Hematopoietic multipotent progenitor cell treated with erythropoietin and hydrocortisone succinate and interleukin-3 and kit ligand, for 17 days (in vitro differentiated cells): ENCODE measurements around the gene PHF21B.
"Not testable (repeated sequence)": the region's sequence is repeated elsewhere in the genome, so short reads cannot be mapped to it uniquely, and the experiment has no call there.

Source experiments
- DNase-seq: peaks from one replicate; pipeline ENCODE4 v3.0.0-alpha.2; 2015; ENCODE audit warnings: low spot score

The PHF21B gene

DNA sequence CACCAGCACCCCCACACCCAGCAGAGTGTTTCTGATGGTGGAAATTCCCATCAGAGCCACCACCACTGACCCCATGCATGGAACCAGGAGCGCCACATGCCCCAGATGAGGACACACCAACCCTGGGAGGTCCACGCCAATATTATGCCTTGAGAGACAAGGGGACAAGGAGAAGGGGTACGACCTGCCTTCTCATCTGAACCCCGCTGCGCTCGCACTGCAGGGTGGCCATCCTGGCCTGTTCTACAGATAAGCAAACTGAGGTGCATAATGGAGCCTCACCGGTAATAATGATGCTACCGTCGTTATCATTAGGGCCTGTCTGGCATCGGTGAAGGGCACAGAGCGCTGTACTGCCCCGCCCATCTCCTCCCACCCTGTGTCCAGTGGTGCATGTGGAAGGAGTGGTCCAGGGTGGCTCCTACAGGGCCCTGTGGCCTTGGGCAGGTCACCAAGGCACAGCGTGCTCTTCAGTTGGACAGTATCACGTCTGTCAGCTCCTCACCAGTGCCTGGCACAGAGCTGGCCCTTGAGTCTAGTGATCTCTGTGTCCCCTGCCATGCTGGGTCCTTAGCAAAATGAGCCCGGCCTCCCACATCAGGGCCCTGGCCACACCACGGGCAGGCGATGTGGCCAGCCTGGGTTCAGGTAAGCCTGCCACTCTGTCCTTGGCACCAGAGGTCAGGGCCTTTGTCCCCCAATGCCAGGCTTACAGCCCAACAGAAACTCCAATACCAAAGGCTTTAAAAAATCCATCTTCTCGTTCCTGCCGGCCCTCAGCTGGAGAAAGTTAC lies 92.2 kb downstream of the PHF21B start:
- DNase-seq: no peak

DNA sequence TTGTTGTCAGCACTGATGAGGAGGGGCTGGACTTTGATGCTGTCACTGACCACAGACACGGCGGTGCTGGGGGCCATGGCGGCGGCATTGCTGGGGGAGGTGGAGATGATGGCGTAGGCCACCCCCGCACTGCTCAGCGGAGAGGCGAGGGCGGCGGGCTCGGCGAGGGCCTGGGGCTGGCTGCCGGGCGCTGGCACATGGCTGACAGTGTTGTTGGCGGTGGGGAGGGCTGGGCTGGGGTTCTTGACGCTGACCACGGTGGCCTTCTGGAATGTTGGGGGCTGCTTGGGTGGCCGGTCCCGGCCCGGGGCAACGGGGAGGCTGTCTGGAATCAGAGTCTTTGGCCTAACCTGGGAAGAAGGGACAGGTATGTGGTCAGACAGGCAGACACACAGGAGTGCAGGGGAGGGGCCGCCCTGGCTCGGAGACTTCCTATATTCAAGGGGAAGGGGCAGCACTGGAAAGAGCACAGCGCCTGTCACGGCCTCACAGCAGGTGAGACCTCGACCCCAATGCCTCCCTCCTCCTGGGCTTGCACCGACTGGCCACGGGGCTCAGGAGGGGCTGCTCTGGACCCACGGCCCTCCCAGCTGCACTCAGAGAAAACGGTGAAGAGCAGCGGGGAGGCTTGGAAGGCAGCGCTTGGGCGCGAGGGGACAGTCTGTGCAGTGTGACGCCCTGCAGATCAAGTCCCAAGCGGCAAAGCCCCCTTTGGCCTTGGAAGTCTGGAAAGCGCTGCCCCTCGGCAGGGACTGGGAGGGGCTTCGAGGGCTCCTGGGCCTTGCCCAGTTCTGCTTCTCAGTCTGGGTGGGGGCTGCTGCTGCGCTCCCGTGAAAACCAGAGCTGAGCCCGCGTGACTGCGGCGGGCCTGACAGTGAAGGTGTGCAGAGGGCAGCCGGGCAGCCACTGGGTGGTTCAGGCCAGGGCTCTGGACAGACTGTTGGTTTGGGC lies 93.2 kb downstream of the PHF21B start:
- no peak for DNase-seq

DNA sequence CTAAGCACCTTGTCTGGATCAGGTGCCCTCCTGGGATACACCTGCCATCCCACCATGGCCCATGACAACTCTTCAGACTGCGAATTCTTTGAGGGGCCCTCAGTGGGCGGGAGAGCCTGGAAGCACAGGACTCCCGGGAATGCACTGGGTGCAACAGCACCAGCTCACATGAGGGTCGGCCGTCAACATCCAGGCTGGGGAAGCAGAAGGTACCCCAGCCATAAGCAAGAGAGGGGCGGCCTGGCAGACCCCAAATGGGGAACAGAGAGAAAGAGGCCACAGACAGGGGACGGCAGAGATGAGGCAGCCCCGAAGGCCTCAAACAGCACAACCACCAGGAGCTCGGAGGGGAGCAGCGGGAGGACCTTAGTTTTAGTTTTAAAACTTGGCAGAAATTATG lies 94.4 kb downstream of the PHF21B start:
- no peak for DNase-seq

DNA sequence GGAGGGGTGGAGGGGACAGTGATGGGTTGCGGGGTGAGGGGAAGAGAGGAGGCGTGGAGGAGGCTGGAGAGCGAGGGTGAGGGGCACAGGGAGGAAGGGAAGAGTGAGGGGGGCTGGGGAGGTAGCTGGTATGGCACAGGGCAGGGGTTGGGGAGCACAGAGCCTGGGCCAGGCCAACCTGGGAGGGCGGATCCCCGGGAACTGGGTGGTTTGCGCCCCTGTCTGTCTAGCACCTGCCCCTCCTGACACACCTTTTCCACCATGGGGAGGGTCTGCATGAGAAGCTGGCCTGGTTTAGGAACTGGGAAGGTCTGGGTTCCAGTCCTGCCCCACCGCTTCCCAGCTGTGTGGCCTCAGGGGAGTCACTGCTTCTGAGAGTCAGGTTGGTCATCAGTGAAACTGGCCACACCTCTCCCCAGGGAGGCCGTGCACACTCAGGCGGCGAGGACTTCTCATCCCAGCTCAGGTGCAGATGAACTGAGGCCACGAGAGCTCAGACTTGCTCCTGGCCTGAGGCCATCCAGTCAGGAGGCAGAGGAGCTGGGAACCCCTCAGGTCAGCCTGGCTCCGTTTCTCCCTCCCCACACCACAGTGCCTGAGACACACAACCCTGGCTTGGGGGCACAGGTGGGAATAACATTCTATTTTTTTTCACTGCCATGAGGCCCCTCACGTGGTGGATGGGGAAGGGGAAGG lies 95.6 kb downstream of the PHF21B start:
- DNase-seq: no peak

DNA sequence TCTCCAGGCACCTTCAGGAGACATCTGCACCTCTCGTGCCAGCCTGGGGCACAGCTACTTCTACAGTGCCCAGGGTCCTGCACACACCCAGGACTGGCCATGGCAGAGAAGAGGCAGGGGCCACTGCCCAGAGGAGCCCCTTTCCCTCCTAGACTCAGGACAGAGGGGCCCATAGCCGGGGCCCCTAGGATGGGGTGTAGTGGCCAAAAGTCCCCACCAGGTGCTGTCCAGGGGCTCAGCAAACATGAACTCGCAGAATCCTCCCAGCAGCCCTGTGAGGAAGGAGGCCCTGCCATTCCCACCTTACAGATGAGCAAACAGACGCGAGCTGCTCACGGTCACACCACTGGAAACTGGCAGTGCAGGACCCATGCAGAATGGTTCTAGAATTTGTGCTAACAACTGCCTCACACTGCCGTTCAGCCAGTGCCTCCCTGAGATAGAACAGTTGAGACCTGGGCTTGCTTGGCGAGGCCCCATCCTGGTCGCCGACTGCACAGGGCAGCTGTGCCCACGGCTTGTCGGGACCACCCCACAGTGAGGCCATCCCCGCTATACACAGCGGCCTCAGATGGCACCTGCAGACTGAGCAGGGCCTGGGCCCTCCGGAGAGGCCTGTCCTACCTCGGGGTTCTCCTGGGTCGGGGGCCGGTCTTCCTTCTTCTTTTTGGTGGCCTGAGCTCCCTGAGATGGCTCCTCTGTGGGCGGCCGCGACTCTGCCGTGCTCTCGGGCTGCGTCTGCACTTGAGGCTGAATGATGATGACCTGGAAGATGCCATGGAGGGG lies 96.4 kb downstream of the PHF21B start:
- no peak for DNase-seq

DNA sequence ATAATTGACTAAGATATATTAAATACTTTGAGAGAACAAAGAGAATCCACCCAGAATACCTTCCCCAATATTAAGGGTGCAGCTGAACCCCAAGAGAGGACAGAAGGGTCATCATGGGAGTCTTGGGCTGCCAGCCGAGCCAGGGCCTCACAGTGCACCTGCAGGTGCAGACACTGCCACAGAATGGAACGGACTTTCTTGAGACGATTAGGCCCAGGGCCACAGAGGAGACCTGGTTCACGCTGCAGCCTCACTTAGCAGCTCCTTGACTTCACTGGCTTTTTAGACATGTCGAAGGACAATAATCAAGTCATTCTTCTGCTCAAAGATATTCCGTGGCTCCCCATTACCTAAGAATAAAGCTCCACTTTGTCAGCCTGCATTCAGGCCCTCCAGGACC lies 100.6 kb downstream of the PHF21B start:
- no peak for DNase-seq

DNA sequence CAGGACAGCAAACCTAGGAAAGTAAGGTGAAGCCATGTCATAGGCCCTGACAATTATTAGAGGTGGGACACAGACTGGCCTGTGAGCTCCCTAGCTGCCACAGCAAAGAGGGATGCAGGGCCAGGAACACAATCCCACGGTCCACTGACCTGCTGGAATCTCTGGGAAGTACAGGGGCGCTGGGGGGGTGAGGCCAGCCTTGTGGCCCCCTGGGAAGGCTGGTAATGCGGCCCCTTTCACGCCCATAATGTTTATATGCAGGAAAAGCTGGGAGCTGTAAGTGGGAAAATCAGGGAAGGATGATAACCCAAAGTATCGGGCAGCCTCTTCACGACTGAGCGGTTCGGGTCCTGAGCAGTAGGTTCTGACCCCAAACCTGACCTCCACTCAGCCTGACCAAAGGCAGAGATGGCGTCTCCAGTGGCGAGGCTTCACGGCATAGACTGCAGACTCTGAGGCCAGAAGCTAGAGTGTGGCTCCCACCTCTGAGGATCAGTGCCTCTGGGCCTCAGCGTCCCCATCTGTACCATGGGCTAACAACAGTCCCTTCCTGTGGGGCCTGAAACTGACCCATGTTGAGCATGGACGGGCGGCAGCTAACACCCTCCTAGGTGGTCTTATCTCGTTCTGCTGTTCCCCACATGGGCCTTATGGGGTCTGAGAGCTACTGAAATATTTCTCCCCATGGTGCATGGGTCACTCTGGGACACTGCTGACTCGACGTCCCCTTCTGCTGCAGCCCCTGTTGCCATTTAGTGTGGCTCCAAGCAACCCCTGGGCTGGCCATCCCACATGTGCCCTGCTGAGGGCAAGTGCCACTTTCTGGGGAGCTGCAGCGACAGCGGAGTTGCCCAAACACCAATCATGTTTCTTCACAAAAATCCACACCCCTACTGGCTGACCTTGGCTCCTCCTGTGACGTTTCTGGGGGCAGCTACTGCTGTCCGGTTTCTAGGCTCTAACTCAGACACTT lies 101.8 kb downstream of the PHF21B start:
- DNase-seq: no peak

DNA sequence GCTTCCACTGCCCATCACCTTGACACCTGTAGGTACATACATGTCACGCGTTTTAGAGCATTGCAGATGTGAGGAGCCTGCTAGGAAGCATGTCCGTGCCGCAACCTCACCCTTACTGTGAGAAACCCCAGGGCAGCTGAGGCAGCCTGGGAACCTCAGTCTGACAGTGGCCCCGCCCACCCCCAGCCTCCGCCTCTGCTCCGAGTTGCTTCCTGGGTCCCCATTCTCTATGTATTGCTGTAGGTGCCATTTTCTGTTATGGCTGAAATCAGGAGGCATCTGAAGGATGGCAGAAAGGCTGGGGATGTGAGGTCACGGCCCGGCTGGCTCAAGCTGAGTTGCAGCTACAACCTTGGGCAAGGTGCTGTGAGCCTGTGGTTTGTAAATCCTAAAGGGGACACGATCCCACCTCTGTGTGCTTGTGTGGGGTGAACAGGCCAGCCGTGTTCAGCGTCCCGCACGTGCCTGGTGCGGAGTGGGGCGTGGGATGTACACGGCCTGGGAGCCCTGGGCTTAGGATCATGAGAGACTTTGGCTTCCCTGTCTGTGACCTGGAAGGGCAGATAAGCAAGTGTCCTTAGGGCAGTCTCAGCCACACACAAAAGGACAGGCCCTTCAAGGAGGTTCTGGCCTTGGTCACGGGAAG lies 102.7 kb downstream of the PHF21B start:
- no peak for DNase-seq

DNA sequence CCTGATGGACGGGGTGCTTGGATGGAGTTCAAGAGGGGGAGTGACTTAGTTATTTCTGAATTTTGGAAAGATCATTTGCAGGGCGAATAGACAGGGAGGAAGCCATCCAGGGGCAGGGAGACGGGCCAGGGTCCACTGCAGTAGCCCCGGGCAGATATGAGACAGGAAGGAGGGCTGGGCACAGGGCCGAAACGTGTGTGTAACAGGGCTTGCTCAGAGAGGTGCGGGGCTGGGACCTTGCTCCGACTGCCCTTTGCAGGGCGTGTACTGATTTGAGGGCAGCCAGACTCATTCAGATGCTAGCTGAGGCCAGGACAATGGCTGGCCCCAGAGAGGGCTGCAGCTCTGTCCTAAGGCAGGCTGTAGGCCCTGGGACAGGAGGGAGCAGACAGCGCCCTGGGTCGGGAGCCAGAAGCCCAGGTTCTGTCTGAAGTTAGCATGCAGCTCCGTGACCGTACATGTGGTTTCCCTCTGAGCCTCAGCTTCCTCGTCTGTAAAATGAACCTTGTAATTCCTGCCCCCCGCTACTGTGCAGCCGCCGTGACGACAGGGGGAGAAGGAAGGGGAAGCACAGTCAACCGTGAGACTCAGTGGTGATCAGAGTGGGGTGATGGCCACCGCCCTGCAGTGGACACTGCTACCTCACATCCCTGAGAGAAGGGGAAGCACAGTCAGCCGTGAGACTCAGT lies 103.4 kb downstream of the PHF21B start:
- DNase-seq: no peak

DNA sequence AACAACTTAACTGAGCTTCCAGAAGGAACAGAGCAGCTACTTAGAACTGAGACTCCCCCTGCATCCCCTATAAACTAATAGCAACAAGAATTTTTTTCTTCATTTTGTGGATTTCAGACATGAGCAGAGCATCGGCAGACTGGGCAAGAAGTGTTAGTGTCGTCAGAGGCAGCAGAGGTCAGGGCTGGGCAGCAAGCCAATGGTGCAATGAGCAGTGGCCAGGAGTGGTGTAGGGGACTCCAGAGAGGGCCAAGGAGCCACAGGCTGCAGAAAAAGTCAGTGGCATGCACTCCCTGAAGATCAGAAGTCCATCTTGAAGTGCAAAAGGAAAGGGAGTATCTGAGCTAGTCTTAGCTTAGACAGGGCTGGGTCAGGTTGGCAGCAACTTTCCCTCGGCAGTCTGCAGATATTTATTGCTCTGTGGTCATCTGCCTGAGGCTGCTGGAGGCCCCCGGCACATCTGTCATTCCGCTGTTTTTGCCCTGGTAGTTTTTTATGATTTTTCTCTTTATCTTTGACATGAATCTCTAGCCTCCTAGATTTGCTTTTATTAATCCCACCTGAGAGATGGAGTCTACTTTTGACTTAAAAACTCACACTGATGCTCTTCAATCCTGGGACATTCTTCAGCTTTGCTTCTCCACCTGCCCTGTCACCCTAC lies 105.2 kb downstream of the PHF21B start:
- DNase-seq: not testable (repeated sequence)

DNA sequence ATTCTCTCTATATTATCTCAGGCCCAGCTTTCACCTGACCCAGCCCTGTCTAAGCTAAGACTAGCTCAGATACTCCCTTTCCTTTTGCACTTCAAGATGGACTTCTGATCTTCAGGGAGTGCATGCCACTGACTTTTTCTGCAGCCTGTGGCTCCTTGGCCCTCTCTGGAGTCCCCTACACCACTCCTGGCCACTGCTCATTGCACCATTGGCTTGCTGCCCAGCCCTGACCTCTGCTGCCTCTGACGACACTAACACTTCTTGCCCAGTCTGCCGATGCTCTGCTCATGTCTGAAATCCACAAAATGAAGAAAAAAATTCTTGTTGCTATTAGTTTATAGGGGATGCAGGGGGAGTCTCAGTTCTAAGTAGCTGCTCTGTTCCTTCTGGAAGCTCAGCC lies 106.6 kb downstream of the PHF21B start:
- not testable (repeated sequence) for DNase-seq

DNA sequence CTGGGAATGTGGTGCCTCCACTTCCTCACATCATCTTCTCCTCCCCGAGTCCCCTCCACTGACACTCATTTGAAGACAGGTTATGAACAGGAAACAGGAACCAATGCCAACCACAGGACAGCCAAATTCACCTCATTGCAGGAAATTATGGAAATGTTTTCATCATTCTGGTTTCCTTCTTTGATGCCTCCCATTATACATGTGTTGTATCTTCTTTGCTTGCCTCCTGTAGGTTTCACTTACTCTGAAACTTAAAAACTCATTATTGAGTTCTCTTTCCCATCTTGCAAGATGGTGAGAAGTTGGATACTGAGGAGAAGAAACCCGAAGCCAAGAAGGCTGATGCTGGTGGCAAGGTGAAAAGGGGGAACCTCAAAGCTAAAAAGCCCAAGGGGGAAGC lies 108.5 kb downstream of the PHF21B start:
- DNase-seq: no peak

DNA sequence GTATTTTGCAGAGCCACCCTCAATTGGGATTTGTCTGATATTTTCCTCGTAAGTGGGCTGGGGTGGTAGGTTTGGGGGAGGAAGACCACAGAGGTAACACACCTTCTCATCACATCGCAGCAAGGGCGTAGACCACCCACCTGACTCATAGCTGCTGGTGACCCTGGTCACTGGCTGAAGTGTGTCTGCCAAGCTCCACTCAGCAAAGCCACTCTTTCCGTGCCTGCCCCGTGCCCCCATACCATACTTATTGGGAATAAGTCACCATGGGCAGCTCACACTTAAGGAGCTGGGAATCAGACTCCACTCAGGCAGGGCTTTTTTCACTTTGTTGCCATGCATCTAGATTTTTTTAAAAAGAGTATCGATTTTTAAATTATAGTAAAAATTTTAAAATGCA lies 111.6 kb downstream of the PHF21B start:
- DNase-seq: no peak

DNA sequence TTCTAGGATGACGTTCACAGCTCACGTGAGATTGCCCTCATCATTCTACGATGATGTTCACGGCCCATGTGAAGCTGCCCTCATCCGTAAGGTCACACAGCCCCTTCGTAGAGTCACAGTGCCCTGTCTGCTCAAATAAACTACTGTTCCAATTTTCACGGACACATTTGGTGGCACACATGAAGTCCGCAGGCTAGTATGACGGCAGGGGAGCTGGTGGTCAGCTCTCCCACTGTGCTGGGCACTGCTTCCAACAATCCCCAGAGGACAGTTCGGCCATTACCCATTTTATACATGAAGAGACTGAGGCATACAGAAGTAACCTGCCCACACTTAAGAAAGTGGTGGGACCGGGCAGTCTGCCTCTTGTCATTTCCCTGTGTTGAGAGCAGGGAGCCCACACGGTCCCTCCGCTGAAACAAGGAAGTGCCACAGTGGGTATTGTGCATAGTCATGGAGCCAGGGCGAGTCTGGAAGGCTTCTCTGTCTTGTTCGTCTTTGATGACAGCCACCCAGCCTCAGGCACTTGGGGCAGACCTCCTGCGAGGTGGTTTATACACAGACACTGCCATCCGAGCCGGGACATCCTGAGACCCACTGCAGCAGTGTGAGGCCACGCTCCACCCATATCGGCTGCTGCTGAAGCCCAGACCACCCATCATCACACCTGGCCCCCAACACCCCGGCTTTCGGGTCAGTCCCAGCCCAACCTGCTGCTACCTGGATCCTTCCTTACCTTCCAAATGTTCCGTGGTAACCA lies 114.3 kb downstream of the PHF21B start:
- no peak for DNase-seq

DNA sequence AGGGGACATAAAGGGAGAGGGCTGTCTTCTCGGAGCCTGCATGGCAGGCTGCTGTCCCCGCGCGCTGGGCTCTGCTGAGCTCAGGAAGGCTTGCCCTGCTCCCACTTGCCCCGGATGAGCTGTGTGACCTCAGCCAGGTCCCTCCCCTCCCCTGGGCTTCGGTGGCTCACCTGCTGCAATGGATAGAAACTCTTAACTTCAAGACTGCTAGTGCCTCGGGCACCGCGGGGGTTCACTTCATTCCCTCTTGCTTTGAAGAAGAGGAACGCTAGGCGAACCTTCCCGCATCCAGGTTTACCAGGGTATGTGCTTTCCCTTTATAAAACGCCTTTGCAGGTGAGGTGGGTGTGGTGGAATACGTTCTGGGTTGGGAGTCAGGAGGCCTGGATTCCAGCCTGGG lies 115.0 kb downstream of the PHF21B start:
- no peak for DNase-seq

DNA sequence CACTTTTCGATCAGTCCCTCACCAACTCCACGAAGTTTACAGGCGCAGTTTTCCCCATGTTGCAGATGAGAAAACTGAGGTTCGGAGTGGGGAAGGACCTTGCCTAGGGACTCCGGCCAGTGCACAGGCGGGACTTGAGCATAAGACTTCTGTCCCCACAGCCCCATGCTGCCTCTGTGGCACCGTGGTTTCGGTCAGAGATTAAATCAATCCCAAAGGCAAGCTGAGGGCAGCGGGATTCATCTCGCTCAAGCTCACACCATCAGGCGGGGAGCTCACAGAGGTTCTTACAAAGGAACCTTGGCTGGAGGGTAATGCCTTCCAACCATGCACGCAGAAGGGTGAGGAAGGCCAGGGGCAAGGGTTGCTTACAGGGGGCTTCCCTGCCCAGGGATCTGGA lies 115.5 kb downstream of the PHF21B start:
- DNase-seq: no peak

DNA sequence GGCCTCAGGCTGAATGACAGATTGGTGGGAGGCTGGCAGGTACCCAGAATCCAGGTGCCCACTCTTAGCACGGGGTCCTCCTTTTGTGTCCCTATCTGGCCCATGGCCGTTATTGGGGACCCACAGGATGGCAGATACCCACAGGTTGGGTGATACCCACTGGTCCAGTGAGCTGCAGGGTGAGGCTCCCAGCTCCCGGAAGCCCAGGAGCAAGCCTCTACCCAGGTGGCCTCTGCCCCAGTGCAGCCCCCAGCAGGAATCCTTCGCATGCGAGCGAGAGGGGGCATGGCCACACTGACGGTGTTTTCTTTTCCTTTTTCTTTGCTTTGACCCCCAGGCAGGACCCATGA lies 116.1 kb downstream of the PHF21B start:
- no peak for DNase-seq
